Measurements from ENCODE around the gene AMN1. TPM values are rescaled to one million over a fixed set of nuclear protein-coding genes. Genes with fewer than 3 reads are reported as not detected.
"Not testable (repeated sequence)": the region's sequence is repeated elsewhere in the genome, so short reads cannot be mapped to it uniquely, and the experiment has no call there.

Gene AMN1
- total RNA-seq, 2 experiments from 2014 or later = 5.9 to 7.3 TPM

DNA sequence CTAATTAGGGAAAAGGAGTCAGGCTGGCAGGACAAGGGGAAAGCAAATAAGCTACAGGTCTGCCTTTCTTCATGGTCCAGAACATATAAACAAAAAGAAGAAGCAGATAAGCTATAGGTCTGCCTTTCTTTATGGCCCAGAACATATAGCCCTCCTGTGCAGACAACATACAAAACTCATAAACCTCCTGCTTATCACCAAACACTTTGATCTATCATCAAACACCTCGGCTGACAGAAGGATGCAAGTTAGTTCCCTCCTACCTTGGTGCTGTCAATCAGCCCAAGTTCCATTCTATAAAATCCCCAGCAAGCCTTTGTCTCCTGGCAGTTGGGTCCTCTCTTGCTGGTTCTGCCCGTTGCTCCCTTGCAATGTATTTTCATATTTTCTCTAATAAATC is 23.2 kb downstream of the AMN1 start:
- H3K4me3 Mint-ChIP-seq = no peak overlapping the region

DNA sequence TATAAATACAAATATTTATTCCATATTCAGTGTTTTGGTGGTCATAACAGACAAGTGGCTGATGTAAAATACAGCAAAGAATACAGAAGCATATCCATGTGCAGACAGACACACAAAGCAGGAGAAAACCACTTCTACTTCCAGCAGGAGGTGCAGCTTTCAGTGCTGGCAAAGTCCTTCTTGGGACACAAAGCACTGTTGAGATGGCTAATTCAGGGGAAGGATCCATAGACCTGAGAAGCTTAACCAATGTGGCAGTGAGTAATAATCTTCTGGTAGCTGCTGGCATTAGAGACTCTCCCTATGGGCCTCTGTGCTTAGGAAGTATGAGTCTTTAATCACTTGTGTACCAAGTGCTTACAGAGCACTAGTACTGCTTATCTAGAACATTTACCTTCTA is 26.8 kb downstream of the AMN1 start:
- Mint-ChIP-seq H3K27ac (no peak overlapping the region), H3K9me3 (peaks cover 3% of the 10 kb centered on the region), H3K4me3 (no peak overlapping the region), H3K36me3 (peaks cover 8% of the 10 kb centered on the region), H3K4me1 (no peaks in the 10 kb centered on the region), H3K27me3 (no peaks in the 10 kb centered on the region)
- ATAC-seq (ENCODE audit: low read depth) (no peak), DNase-seq (no peak)
- POLR2A ChIA-PET = no interaction called here

More for the DNA sequence above, 23.2 kb downstream of the AMN1 start:
- peaks cover 28% of the 10 kb centered on the region for H3K36me3 Mint-ChIP-seq
- POLR2A ChIA-PET = no interaction called here
- no peak for DNase-seq
- H3K27ac Mint-ChIP-seq = no peak overlapping the region
- H3K4me1 Mint-ChIP-seq = no peaks in the 10 kb centered on the region
- no peaks in the 10 kb centered on the region for H3K27me3 Mint-ChIP-seq
- no peak for ATAC-seq (ENCODE audit: low read depth)
- H3K9me3 Mint-ChIP-seq = peaks cover 13% of the 10 kb centered on the region

DNA sequence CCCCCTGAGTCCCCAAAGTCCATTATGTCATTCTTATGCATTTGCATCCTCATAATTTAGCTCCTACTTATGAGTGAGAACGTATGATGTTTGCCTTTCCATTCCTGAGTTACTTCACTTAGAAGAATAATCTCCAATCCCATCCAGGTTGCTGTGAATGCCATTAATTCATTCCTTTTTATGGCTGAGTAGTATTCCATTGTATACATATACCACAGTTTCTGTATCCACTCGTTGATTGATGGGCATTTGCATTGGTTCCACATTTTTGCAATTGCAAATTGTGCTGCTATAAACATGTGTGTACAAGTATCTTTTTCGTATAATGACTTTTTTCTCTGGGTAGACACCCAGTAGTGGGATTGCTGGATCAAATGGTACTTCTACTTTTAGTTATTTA is 38.9 kb downstream of the AMN1 start:
- ATAC-seq (ENCODE audit: low read depth); H3K27me3 Mint-ChIP-seq; H3K4me1 Mint-ChIP-seq; POLR2A ChIA-PET; DNase-seq; H3K9me3 Mint-ChIP-seq; H3K27ac Mint-ChIP-seq; H3K4me3 Mint-ChIP-seq: not testable (repeated sequence)
- peaks cover 35% of the 10 kb centered on the region for H3K36me3 Mint-ChIP-seq

DNA sequence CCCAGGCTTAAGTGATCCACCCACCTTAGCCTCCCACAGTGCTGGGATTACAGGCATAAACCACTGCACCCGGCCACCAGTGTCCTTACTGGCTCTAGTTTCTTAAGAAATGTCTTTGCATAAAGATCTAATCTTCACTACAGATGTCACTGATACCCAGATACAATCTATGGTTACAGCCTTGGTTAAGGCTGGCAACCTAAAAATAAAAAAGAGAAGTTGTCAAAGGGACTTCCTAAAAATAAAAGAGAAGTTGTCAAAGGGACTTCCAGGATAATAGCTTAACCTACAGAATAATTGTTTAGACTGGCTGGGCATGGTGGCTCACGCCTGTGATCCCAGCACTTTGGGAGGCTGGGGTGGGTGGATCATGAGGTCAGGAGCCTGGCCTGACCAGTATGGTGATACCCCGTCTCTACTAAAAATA is 41.7 kb downstream of the AMN1 start:
- H3K4me3 Mint-ChIP-seq = no peak overlapping the region
- H3K9me3 Mint-ChIP-seq = peaks cover 6% of the 10 kb centered on the region
- no peak for DNase-seq
- POLR2A ChIA-PET = no interaction called here
- no peaks in the 10 kb centered on the region for H3K27me3 Mint-ChIP-seq
- H3K36me3 Mint-ChIP-seq = peaks cover 44% of the 10 kb centered on the region
- no peak overlapping the region for H3K27ac Mint-ChIP-seq
- ATAC-seq (ENCODE audit: low read depth) = no peak
- H3K4me1 Mint-ChIP-seq = peaks cover 4% of the 10 kb centered on the region

DNA sequence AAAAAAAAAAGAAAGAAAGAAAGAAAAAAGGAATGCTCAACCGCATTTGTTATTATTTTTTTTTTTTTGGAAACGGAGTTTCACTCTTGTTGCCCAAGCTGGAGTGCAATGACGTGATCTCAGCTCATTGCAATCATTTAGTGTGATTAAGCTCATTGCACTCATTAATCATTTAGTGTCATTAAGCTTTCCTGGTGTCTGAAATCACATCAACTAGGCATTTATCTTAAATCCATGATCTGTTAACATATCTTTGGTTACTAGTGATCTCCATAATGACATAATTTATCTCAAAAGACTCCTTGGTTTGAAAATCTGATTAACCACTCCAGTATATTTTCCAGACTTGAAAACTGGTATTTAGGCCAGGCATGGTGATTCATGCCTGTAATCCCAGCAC is 43.0 kb downstream of the AMN1 start:
- H3K9me3 Mint-ChIP-seq = peaks cover 6% of the 10 kb centered on the region

DNA sequence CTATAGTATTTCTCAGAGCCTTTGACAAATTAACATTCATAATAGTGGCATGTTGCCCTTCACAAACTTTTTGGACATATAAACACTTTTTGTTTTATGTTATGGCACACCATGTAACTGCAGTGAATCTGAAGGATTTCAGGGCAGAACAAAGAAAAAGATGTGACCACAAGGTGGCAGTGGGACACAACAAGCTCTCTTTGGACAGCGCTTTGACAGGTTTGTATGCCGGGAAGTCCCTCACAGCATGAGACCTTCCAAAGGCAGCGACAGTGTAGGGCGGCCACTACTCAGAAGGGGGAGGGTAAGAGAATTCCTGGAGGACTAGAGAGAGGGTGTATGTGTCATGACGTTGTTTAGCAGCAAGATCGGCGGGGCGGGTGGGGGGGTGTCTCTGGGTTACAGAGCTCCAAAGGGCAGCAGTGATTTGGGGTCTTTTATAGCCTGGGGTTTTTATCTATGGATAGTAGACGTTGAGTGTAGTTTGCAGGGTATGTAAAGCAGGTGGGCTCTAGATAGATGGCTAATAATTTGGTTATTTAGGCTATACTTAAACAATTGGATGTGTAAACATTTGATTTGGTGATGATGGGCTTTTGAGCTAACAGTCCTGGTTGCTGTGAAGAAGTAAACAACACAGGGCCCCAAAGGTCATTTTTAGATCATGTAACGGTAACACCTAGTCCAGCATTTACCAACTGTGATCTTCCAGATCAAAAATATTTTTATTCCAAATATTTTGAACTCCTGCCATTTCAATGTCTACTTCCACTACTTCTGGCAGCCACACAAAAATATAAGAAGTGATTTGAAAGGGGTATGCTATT is 46.5 kb downstream of the AMN1 start:
- no peak overlapping the region for H3K4me3 Mint-ChIP-seq
- peak; percentile 80 for ATAC-seq (ENCODE audit: low read depth)
- H3K27ac Mint-ChIP-seq = peak overlapping the region; percentile 78

More for the DNA sequence above, 43.0 kb downstream of the AMN1 start:
- POLR2A ChIA-PET = no interaction called here
- no peaks in the 10 kb centered on the region for H3K27me3 Mint-ChIP-seq
- DNase-seq (no peak), ATAC-seq (ENCODE audit: low read depth) (no peak)
- peaks cover 43% of the 10 kb centered on the region for H3K36me3 Mint-ChIP-seq
- H3K27ac Mint-ChIP-seq = no peak overlapping the region
- peaks cover 4% of the 10 kb centered on the region for H3K4me1 Mint-ChIP-seq
- H3K4me3 Mint-ChIP-seq = no peak overlapping the region

DNA sequence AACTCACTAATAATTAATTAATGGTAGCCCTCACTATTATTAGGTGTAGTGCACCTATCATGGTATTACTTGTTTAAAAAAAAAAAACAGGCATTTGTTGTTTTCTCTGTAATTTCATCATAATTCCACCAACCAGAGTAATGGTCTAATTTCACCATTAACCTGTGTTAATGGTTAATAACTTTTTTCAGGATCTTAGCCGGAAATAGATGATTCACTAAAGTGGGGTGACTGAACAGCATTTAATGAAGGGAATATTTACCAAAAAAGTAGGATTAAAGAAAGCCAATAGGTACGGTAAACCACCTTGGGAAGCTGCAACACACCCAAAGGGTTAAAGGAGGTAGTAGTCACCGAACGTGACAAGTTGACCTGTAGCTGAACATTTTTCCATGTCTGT is 56.3 kb downstream of the AMN1 start:
- ATAC-seq (ENCODE audit: low read depth) (no peak), DNase-seq (no peak)
- no peak overlapping the region for H3K27ac Mint-ChIP-seq
- H3K4me1 Mint-ChIP-seq = no peaks in the 10 kb centered on the region
- POLR2A ChIA-PET = no interaction called here
- H3K9me3 Mint-ChIP-seq = peaks cover 9% of the 10 kb centered on the region
- H3K27me3 Mint-ChIP-seq = no peaks in the 10 kb centered on the region
- H3K36me3 Mint-ChIP-seq = peaks cover 11% of the 10 kb centered on the region
- H3K4me3 Mint-ChIP-seq = no peak overlapping the region

More for the DNA sequence above, 46.5 kb downstream of the AMN1 start:
- DNase-seq = peak; percentile 51
- POLR2A ChIA-PET = interaction anchor here (0.6 to 1.3 kb wide), 3 partner anchors 29 to 397 kb away, joined by 3 to 5 read pairs (median 4); no protein-coding TSS in a partner anchor
- Mint-ChIP-seq H3K4me1 (peaks cover 4% of the 10 kb centered on the region), H3K9me3 (peaks cover 4% of the 10 kb centered on the region), H3K36me3 (peaks cover 25% of the 10 kb centered on the region), H3K27me3 (no peaks in the 10 kb centered on the region)

DNA sequence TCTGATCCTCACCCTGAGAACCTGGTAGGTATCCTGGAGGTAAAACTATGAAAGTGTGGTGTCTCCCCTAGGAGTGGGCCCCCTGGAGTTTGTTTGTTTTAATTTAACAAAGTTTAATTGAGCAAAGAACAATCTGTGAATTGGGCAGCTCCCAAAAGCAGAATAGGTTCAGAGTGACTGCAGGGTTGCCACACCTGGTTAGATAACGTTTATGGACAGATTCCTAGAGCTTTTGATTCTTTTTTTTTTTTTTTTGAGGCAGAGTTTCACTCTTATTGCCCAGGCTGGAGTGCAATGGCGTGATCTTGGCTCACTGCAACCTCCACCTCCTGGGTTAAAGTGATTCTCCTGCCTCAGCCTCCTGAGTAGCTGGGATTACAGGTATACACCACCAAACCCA is 59.2 kb downstream of the AMN1 start:
- ATAC-seq (ENCODE audit: low read depth); DNase-seq; H3K4me3 Mint-ChIP-seq; H3K27me3 Mint-ChIP-seq; H3K27ac Mint-ChIP-seq; POLR2A ChIA-PET; H3K4me1 Mint-ChIP-seq: not testable (repeated sequence)
- Mint-ChIP-seq H3K36me3 (peaks cover 12% of the 10 kb centered on the region), H3K9me3 (peaks cover 14% of the 10 kb centered on the region)

DNA sequence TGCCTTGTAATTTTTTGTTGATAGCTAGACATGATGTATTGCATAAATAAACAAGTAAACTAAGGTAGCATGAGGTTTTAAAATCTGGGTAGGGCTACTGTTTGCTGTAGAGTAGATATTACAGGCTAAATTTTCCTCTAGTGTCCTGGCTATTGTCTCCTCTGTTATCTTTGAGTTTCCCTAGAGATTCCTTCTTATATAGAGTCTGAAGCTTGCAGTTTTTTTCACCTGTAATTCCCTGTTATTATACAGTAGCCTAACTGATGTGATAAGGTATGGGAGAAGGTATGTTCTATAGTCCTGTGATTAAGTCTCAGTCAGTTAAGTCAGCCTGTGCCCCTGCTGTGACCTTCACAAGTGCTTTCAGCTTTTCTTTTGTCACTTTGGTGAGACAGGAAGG is 59.8 kb downstream of the AMN1 start:
- Mint-ChIP-seq H3K27ac (no peak overlapping the region), H3K4me1 (no peaks in the 10 kb centered on the region), H3K36me3 (peaks cover 12% of the 10 kb centered on the region), H3K27me3 (no peaks in the 10 kb centered on the region), H3K4me3 (no peak overlapping the region), H3K9me3 (peaks cover 14% of the 10 kb centered on the region)
- POLR2A ChIA-PET = no interaction called here
- no peak for DNase-seq
- no peak for ATAC-seq (ENCODE audit: low read depth)

DNA sequence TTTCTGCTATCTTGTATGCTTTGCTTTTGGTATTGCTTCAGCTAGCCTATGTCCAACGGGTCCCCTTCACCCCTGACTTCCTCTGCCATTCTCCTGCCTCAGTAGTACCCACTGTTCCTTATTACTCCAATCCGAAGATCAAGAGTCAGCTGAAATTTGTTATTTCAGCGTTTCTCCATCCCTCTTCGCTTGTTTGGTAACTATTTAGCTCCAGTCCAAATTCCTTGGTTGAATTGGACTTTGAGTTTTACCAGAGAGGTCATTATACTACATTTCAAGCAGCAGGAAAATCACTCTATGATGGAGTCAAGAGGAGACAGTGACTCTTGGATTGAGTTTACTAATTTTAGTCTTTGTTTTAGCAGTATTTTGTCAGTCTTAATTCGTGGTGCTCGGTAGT is 64.8 kb downstream of the AMN1 start:
- H3K4me1 Mint-ChIP-seq = peaks cover 4% of the 10 kb centered on the region
- no peak overlapping the region for H3K4me3 Mint-ChIP-seq
- H3K27ac Mint-ChIP-seq = no peak overlapping the region
- no peak for ATAC-seq (ENCODE audit: low read depth)
- no peak for DNase-seq
- H3K36me3 Mint-ChIP-seq = peaks cover 10% of the 10 kb centered on the region
- no peaks in the 10 kb centered on the region for H3K27me3 Mint-ChIP-seq
- POLR2A ChIA-PET = no interaction called here
- peaks cover 9% of the 10 kb centered on the region for H3K9me3 Mint-ChIP-seq

DNA sequence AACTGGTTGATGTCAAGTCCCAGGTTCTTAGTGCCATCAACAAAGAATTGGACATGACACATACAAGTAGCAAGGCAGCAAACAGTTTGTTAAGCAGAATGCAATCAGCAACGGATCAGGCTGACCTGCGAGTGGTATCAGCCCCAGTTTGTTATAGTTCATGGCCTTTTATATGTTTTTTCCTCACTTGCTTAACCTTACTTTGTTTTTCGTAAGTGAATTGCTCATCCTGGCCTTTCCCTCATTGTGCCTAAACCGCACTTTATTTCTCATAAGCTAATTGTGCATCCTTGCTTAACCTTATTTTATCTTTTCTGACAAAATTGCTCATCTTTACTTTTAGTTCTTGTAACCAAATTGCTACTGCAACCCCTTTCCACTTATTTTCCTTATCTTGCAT is 65.2 kb downstream of the AMN1 start:
- no peak for DNase-seq
- POLR2A ChIA-PET = no interaction called here
- no peak overlapping the region for H3K27ac Mint-ChIP-seq

DNA sequence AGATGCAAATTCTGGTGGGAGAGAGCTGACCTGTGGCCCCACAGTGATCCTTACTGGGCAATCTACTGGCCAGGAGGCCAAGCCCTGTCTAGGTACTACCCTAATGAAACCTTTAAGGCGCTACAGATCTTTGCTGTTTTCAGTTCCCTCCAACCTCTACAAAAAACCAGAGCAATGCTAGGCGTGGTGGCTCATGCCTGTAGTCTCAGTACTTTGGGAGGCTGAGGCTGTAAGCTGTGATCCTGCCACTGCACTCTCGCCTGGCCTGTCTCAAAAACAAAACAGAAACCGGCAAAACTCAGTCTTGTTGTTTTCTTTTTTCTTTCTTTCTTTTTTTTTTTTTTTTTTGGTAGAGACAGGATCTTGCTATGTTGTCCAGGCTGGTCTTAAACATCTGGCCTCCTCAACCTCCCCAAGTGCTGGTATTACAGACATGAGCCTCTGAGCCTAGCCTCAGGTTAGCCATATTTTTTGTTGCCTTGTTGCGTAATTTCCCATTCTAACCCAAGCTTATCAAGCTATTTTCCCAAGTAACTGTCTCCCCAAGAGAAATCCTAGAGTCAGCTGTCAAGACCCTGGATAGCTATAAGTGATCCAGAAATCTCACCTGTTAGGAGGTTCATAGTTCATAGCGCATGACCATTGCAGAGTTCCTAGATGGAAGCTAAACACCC is 66.5 kb downstream of the AMN1 start:
- DNase-seq (no peak), ATAC-seq (ENCODE audit: low read depth) (no peak)
- POLR2A ChIA-PET = interaction anchor here (0.6 kb wide), 2 partner anchors 61 to 84 kb away, joined by 3 read pairs; no protein-coding TSS in a partner anchor
- Mint-ChIP-seq H3K9me3 (peaks cover 5% of the 10 kb centered on the region), H3K27me3 (no peaks in the 10 kb centered on the region), H3K4me1 (peaks cover 9% of the 10 kb centered on the region), H3K36me3 (peaks cover 6% of the 10 kb centered on the region), H3K27ac (no peak overlapping the region), H3K4me3 (no peak overlapping the region)

More for the DNA sequence above, 65.2 kb downstream of the AMN1 start:
- no peaks in the 10 kb centered on the region for H3K27me3 Mint-ChIP-seq
- no peak for ATAC-seq (ENCODE audit: low read depth)
- H3K36me3 Mint-ChIP-seq = peaks cover 6% of the 10 kb centered on the region
- H3K4me1 Mint-ChIP-seq = peaks cover 5% of the 10 kb centered on the region
- H3K4me3 Mint-ChIP-seq = no peak overlapping the region
- peaks cover 5% of the 10 kb centered on the region for H3K9me3 Mint-ChIP-seq

DNA sequence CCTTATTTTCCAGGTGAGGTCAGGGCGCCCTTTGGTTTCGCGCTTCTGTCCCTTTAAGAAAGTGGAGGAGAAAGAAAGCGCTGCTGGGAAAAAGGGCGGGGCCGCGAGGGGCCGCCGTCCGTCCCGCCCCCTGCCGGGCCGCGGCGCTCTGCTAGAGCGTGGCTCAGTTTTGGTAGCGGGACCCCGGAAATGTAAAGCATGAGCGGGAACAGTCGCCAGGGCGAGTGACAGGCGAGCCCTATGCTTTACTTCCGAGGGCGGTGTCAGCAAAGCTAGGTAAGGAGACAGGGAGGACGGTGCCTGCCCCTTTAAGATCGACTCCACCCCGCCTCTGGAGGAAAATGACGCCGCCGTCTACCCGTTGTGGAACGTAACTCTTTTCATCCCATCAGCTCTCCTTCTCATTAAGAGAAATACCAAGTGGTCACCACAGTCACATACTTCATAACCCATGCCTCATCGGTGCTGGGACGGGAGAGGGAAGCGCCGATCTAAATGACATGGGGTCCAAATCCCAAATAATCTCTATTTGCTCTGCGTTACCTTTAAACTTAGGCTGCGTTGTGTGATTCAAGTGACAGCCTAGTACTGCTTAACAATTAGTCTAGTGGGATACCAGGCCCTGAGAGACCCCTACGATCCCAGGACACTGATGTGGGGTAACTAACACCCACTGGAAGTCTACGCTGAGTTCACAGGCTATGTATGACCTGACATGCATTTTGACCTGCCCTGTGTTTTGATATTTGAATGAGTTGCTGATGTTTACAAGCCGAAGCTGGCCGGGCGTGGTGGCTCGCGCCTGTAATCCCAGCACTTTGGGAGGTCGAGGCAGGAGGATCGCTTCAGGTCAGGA is 69.5 kb downstream of the AMN1 start, which contains the start of gene ETFBKMT:
TSS of gene ETFBKMT (plus strand) at position 602 of the 856 bp plus-strand sequence. CDS start 2,266 bp downstream, outside the sequence.
- peaks cover 5% of the 10 kb centered on the region for H3K36me3 Mint-ChIP-seq
- ATAC-seq (ENCODE audit: low read depth) (peak; percentile 100), DNase-seq (peak; percentile 93)
- H3K4me1 Mint-ChIP-seq = peaks cover 9% of the 10 kb centered on the region
- POLR2A ChIA-PET = interaction anchor here (0.7 to 1.5 kb wide), 8 partner anchors 65 to 475 kb away, joined by 3 to 15 read pairs (median 4); partner anchors contain the start of genes AMN1 and RESF1
- peak within 1 kb of the TSS; percentile 100 for H3K27ac Mint-ChIP-seq
- no peaks in the 10 kb centered on the region for H3K9me3 Mint-ChIP-seq
- H3K4me3 Mint-ChIP-seq = peak within 1 kb of the TSS; percentile 97
- no peaks in the 10 kb centered on the region for H3K27me3 Mint-ChIP-seq

All from activated naive CD8-positive, alpha-beta T cell treated with anti-CD3 and anti-CD28 coated beads, Interleukin-2, amount 10 ng/mL, durations not matched to agents 7 days and 5 days (primary cell).